ENCODE data around the gene PDE4C.

The PDE4C gene

DNA sequence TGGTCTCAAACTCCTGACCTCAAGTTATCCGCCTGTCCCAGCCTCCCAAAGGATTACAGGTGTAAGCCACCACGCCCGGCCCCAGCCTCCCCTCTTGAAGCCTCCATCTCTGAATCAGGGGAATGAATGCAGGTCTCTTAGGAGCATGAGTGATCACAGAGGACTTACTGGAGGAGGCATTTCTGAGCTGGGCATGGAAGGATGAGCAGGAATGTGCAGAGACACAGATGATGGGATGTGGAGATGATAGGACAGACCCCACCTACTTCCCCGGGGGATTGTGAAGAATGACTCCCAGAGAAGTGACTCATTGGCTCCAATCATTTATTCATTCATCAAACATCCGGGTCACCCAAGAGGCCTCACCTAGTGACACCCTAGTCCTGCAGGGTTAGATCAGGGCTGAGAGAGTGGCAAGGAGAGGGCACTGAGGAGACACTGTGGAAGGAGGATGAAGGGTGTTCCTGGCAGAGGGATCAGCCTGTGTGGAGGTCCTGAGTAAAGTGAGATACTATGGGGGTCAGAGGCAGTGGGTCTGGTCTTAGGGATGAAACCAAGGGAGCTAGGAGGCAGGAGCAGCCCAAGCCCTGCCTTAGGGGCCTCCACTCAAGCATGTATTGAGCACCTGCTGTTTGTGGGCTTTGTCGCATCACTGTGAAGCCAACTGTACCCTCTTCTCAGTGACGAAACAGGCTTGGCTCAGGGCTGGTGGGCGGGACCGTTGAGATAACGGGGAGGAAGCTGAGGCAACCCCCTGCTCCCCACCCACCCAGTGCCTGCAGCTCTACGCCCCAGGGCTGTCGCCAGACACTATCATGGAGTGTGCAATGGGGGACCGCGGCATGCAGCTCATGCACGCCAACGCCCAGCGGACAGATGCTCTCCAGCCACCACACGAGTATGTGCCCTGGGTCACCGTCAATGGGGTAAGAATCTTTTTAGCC, 49.6 kb downstream of the PDE4C start:
- TF ChIP-seq CTCF (IDR thresholded peaks at IDR 0.05; ENCODE audit: insufficient read depth, low read depth, low read length, missing control alignments), result no peak
- DNase-seq (ENCODE audit: low read depth), result no peak
- no peak overlapping the region for H3K4me3 ChIP-seq (ENCODE audit: low read length)

DNA sequence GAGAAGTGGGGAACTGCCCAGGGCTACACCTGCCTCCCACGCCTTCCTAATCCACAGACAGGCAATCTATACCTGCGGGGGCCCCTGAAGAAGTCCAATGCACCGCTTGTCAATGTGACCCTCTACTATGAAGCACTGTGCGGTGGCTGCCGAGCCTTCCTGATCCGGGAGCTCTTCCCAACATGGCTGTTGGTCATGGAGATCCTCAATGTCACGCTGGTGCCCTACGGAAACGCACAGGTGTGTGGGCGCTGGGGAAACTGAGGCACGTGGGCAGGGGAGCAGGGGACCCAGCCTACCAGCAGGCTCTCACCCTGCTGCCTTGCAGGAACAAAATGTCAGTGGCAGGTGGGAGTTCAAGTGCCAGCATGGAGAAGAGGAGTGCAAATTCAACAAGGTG, 51.3 kb downstream of the PDE4C start:
- no peak for TF ChIP-seq CTCF (IDR thresholded peaks at IDR 0.05; ENCODE audit: insufficient read depth, low read depth, low read length, missing control alignments)
- no peak for DNase-seq (ENCODE audit: low read depth)
- H3K4me3 ChIP-seq (ENCODE audit: low read length), result peak overlapping the region; percentile 65
